ENCODE data around the gene PDCD11. TPM values are rescaled to one million over a fixed set of nuclear protein-coding genes. Genes with fewer than 3 reads are reported as not detected.

The PDCD11 gene
- total RNA-seq, 1 donor = 33.9 TPM

DNA sequence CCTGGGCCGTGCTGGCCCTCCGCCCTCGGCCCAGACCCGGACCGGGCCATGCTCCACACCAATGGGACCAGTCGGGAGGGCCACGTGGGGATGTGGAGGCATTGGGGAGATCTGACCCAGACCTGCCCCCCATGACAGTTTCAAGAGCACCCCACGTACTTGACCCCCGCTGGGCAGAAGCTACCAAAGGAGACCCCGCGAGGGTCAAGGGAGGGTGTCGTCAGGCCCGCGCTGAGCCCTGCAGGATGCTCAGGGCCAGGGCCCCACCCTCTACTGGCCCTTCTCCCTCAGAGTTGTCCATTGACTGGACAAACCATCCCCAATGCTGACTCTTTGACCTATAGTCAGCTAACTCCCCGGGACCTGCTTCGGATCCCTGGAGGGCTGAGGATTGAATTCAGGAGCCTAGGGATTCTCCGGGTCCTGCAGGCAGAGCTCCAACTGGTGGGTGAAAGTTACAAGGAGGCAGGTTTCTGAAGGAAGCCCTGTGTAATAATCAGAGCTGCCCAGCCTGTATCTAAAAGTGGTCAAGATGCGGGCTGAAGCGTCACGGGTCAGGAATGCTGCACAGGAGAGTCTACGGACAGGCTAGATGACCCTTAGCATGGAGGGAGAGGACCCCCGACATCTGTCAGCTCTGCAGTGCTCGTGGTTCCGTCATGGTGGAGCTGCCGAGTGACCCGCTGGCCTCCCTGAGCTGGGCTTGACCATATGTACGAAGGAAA, 56.2 kb downstream of the PDCD11 start:
- peak overlapping the region; percentile 87 for H3K4me3 ChIP-seq (ENCODE audit: low read depth, low read length)
- TF ChIP-seq, protein P1, sequence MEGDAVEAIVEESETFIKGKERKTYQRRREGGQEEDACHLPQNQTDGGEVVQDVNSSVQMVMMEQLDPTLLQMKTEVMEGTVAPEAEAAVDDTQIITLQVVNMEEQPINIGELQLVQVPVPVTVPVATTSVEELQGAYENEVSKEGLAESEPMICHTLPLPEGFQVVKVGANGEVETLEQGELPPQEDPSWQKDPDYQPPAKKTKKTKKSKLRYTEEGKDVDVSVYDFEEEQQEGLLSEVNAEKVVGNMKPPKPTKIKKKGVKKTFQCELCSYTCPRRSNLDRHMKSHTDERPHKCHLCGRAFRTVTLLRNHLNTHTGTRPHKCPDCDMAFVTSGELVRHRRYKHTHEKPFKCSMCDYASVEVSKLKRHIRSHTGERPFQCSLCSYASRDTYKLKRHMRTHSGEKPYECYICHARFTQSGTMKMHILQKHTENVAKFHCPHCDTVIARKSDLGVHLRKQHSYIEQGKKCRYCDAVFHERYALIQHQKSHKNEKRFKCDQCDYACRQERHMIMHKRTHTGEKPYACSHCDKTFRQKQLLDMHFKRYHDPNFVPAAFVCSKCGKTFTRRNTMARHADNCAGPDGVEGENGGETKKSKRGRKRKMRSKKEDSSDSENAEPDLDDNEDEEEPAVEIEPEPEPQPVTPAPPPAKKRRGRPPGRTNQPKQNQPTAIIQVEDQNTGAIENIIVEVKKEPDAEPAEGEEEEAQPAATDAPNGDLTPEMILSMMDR (IDR thresholded peaks at IDR 0.05; ENCODE audit: insufficient read depth, low read length) = no peak
- DNase-seq (ENCODE audit: low read depth) = peak; percentile 31

DNA sequence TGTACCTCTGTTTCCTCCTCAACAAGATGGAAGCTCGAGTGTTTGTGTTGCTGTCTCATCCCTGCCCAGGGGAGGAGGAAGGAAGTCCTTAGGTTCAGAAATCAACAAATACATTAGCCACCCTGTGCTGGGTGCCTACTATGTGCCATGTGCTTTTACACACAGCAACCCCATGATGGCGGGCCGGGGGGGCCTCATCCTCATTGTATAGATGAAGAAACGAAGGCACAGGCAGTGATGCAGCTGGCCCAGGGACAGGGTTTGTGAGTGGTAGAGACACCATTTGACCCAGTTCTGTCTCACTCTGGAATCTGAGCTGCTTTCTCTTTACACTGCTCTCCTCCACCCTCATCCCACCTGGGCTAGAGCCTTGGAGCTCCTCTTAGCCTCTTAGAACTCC, 57.6 kb downstream of the PDCD11 start:
- TF ChIP-seq, protein P1 (IDR thresholded peaks at IDR 0.05; ENCODE audit: insufficient read depth, low read length) = no peak
- no peak overlapping the region for H3K4me3 ChIP-seq (ENCODE audit: low read depth, low read length)
- DNase-seq (ENCODE audit: low read depth) = no peak

DNA sequence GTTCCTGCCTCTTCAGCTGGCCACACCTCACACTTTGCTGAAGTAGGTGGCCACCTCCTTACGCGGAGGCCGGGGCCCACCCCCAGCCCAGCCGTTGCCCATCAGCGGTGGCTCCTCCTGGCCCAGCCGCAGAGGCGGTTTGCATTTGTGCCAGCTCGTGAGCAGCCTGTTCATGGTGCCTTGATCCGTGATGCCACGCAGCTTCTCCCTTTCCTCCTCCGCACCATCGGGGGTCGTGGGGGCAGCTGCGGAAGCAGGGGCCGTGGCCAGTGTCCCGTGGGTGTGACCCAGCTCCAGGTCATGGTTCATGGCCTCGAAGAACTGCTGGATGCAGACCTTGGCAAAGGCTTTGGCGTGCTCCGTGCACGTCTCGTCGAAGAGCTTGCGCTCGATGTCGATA, 58.8 kb downstream of the PDCD11 start:
- DNase-seq (ENCODE audit: low read depth) = no peak
- H3K4me3 ChIP-seq (ENCODE audit: low read depth, low read length) = no peak overlapping the region
- TF ChIP-seq, protein P1 (IDR thresholded peaks at IDR 0.05; ENCODE audit: insufficient read depth, low read length) = no peak

DNA sequence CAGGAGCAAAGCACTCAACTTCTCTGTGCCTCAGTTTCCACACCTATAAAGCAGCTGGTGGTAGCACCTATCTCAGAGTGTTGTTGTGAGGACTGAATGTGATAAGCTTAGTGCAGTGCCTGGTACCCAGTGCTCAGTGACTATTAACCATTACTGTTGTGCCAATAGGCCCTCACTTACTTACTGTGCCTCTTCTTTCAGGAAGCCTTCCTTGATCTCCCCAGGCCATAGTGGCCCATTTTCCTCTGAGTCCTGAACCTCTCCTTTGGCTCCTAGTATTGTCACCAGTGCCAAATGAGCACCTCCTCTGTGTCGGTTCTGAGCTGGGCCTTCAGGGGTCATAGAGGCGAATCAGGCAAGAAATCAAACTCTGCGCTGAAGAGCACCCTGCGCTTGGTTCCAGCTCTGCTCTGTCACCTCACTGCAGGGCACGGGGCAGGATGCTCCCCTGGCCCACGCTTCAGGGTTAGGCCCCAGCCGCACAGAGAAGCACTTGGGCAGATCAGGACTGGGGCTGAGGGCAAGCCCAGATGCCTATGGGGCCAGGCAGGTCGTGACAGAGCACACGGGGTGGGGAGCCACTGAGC, 59.7 kb downstream of the PDCD11 start:
- no peak overlapping the region for H3K4me3 ChIP-seq (ENCODE audit: low read depth, low read length)
- DNase-seq (ENCODE audit: low read depth) = no peak
- TF ChIP-seq, protein P1 (IDR thresholded peaks at IDR 0.05; ENCODE audit: insufficient read depth, low read length) = no peak

DNA sequence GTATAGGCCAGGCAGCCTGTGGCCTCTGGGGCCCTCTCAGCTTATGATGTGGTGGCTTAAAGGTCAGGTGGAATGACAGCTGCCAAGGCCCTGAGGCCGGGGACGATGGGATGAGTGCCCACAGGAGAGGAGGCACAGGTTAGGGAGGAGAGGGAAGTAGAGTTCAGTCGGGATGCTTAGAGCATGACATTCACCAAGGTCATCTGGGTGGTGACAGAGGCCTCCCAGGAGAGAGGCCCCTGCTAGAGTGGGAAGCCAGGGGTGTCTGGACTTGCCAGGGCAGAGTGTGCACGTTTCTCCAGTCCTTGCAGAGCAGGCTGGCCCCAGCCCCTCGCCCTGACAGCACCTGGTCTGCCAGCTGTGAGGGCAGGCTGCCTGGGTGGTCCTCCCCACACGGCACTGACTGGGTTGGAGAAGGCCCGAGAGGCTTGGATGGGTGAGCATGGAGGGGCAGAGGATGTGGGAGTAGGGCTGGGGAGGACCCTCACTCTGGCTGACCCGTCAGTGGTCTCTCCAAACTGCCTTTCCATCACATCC, 60.8 kb downstream of the PDCD11 start:
- H3K4me3 ChIP-seq (ENCODE audit: low read depth, low read length) = no peak overlapping the region
- DNase-seq (ENCODE audit: low read depth) = no peak
- TF ChIP-seq, protein P1 (IDR thresholded peaks at IDR 0.05; ENCODE audit: insufficient read depth, low read length) = no peak

DNA sequence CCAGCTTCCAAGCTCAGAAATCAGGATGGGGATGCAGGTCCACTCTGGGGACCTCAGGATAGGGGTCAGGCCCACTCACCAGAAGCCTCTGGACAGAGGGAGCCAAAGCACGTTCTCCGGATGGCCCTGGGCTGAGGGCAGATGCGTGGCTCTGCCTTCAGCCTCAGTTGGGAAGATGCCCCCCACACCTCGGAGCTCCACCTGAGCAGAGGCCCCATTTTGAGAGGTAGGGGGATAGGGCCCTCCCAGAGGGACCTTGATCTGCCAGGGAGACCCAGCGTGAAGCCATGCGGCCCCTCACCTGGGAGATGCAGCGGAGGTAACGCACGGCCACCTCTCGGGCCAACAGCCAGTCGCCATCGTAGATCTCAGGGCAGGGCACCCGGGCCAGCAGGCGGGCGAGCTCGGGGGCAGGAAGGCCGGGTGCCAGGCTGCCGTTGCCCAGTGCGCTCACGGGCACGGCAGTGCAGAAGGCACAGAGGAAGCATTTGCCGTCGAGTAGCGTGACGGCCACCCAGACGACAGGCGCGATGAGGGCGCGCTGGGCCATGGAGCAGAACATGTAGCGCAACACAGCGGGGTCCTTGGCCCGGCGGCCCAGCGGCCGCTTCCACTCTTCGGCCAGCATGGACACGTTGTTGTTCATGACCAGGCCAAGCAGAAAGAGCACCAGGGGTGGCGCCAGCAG, 61.6 kb downstream of the PDCD11 start:
- no peak for DNase-seq (ENCODE audit: low read depth)
- H3K4me3 ChIP-seq (ENCODE audit: low read depth, low read length) = no peak overlapping the region
- TF ChIP-seq, protein P1 (IDR thresholded peaks at IDR 0.05; ENCODE audit: insufficient read depth, low read length) = no peak
